RWPE2 (cell line): Measurements from ENCODE around the gene MELK.

ENCODE experiments used
- ATAC-seq: fragments of 200-7000 bp; cut with Tn5 transposase; 3 replicates; pipeline ENCODE4 v1.9.1; 2021; ENCODE audit warnings: low read depth
- DNase-seq: peaks from one replicate; pipeline ENCODE4 v3.0.0-alpha.2; 2020; ENCODE audit warnings: low spot score
- H3K27ac ChIP-seq: fragments of 450-650 bp; 2 replicates; pipeline ENCODE4 v1.5.1; 2017; ENCODE audit warnings: mild to moderate bottlenecking; ENCODE audit not compliant: poor library complexity, severe bottlenecking
- H3K27me3 ChIP-seq: fragments of 250-450 bp; sonication (Bioruptor Pico); 2 replicates; pipeline ENCODE4 v1.5.1; 2021; ENCODE audit warnings: mild to moderate bottlenecking, moderate library complexity; ENCODE audit not compliant: insufficient read depth, poor library complexity, severe bottlenecking
- H3K36me3 ChIP-seq: fragments of 250-450 bp; sonication (Bioruptor Pico); 2 replicates; pipeline ENCODE4 v1.5.1; 2020; ENCODE audit warnings: low read depth, mild to moderate bottlenecking, moderate library complexity
- H3K4me1 ChIP-seq: fragments of 250-450 bp; sonication (Bioruptor Pico); 2 replicates; pipeline ENCODE4 v1.5.1; 2021; ENCODE audit warnings: mild to moderate bottlenecking, moderate library complexity; ENCODE audit not compliant: insufficient read depth, poor library complexity, severe bottlenecking
- H3K4me3 ChIP-seq: fragments of 250-450 bp; sonication (Bioruptor Pico); 2 replicates; pipeline ENCODE4 v1.5.1; 2021; ENCODE audit warnings: mild to moderate bottlenecking, moderate library complexity; ENCODE audit not compliant: severe bottlenecking
- H3K9me3 ChIP-seq: fragments of 250-450 bp; sonication (Bioruptor Pico); 2 replicates; pipeline ENCODE4 v1.5.1; 2021; ENCODE audit warnings: mild to moderate bottlenecking, moderate library complexity; ENCODE audit not compliant: severe bottlenecking
- CTCF ChIP-seq: fragments of 450-650 bp; IDR thresholded peaks from one replicate; pipeline ENCODE4 v1.5.1; 2017; ENCODE audit warnings: mild to moderate bottlenecking, moderate library complexity; ENCODE audit not compliant: poor library complexity, severe bottlenecking

MELK gene

DNA sequence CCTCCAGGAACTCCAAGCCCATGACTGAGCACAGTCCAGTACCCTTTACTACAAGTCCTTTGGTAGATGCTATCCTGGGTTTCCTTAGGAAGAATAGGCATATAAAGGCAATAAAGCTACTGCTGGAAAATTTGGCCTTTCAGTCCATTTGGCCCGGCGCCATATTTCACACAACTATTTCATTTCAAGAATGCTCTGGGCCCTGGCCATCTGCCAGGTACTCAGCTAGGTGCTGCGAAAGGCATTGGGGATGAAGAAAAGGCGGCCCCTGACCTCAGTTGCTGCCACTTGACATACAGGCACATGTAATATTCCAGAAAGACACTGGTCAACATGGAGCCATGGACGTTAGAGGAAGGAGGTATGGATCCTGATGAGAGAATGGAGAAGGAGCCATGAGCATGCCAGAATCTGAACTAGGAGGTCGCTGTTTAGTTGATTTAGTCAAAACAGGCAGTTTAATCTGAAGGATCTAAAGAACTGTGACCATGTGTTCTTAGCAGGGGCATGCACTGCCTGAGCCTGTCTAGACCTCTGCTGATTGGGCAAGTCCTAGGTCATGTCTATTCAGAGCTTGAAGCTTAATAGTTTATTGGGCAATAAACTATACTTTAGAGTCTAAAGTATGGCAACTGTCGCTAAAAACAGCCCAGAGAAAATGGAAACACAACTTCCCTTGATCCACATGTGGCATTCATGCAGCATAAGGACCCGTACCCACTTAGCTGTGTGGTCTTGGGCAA, 149.3 kb downstream of the MELK start:
- no peaks in the 10 kb centered on the region for H3K4me1 ChIP-seq
- no peak for TF ChIP-seq CTCF
- no peak for ATAC-seq

DNA sequence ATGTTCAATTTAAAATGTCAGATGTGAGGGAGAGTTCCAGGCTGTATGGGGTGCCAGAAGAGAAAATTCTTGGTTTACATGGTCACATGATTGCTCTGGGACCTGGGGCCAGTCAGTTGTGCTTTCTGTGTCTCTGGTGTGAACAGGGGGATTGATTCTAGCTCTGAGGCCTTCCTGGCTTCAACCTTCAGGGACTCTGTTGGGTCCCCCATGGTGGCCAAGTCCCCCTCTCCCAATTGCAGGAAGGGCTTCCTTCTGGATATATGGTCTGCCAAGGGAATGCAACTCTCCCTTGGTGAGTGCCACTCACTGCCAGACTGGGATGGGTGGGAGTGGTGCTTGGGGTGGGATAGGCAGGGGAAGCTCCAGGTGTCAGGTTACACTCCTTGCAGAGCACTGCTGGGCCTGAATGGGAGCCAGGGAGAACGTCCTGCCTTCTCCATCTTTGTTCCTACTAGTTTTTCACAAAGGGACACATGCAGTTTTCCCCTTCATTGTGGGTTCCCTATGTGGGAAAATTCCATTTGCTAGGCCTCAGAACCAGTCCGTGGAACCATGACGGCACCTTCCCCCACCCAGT, 153.2 kb downstream of the MELK start:
- no peaks in the 10 kb centered on the region for H3K9me3 ChIP-seq
- TF ChIP-seq CTCF: no peak
- no peak overlapping the region for H3K27ac ChIP-seq
- H3K27me3 ChIP-seq: no peaks in the 10 kb centered on the region
- H3K4me1 ChIP-seq: no peaks in the 10 kb centered on the region
- H3K36me3 ChIP-seq: no peaks in the 10 kb centered on the region
- H3K4me3 ChIP-seq: no peak overlapping the region
- no peak for DNase-seq
- no peak for ATAC-seq

More for the DNA sequence above, 149.3 kb downstream of the MELK start:
- no peaks in the 10 kb centered on the region for H3K36me3 ChIP-seq
- H3K27ac ChIP-seq: no peak overlapping the region
- no peaks in the 10 kb centered on the region for H3K9me3 ChIP-seq
- H3K27me3 ChIP-seq: peaks cover 3% of the 10 kb centered on the region
- no peak overlapping the region for H3K4me3 ChIP-seq
- no peak for DNase-seq
